Measurements from ENCODE around the gene PEAK1.
"Not testable (repeated sequence)": the region's sequence is repeated elsewhere in the genome, so short reads cannot be mapped to it uniquely, and the experiment has no call there.

Gene PEAK1

DNA sequence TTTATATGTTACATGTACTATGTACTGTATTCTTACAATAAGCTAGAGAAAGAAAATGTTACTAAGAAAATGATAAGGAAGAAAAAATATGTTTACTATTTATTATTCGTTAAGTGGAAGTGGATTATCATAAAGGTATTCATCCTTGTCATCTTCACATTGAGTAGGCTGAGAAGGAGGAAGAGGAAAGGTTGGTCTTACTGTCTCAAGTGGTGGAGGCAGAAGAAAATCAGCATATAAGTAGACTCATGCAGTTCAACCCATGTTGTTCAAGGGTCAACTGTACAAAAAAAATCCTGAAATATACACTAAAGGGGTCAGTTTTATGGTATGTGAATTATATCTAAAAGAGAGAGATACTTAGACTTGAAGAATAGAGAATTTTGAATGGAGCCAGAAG is 6.5 kb upstream of the PEAK1 start:
- DNase-seq (ENCODE audit: low read depth in 1 of 2, low spot score in 1 of 2) = no peak

GRCh38 chr15:77425104-77425503 is 5.2 kb upstream of the PEAK1 start:
- no peak for DNase-seq (ENCODE audit: low read depth in 1 of 2, low spot score in 1 of 2)

DNA sequence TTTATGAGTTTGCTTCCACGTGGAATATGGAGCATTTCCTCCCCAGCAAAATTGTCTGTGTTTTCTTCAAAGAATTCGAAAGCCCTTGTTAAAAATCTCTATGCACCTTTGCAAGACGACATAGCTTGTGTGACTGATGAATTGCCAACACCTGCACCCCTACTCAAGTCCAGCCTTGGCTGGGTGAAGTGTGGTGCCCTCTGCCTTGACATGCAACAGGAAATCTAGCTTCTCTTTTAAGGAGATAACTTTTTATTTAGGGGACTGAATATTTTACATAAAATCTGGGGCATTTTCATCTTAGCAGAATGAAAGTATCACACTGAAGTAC is 1.4 kb upstream of the PEAK1 start:
- no peak for DNase-seq (ENCODE audit: low read depth in 1 of 2, low spot score in 1 of 2)

DNA sequence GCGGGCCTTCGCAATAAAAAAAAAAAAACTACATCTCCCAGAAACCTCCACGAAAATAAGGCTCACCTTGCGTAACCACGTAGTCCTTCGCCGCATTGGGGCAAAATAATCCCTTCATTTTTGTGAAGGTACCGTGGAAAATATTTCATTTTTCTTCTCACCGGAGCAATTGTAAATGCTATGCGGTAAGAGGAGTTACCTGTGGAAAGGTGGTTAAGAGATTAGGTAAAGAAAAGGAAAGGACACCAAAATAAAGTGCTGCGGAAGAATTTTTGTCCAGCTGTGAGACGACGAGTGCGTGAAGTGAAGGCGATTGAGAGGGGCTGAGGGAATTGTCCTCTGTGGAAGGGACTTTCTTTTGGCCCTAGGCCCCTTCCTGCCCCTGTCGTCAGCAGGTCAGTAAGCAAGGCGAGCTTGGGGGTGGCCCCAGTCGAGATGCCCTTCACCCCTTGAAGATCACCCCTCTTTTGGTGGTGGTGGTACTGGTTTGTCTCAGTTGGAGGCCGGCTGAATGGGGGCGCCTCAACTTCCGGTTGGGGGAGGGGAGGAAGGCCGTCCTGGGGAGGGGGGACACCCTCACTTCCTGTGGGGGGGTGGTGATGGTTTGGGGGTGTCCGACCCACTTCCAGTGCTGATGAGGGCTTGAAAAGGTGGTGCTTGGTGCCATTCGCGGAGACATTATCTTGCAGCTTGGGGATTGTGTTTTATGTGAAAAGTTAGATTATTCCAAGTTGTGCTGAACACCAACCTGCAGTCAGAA is 886 bp upstream of the PEAK1 start, which contains the start of gene HMG20A:
HMG20A (plus strand) TSS at position 279 of the 760 bp plus-strand sequence. CDS start 37,520 bp downstream, outside the sequence.
- peak; percentile 7 to 20 for DNase-seq (ENCODE audit: low read depth in 1 of 2, low spot score in 1 of 2)

DNA sequence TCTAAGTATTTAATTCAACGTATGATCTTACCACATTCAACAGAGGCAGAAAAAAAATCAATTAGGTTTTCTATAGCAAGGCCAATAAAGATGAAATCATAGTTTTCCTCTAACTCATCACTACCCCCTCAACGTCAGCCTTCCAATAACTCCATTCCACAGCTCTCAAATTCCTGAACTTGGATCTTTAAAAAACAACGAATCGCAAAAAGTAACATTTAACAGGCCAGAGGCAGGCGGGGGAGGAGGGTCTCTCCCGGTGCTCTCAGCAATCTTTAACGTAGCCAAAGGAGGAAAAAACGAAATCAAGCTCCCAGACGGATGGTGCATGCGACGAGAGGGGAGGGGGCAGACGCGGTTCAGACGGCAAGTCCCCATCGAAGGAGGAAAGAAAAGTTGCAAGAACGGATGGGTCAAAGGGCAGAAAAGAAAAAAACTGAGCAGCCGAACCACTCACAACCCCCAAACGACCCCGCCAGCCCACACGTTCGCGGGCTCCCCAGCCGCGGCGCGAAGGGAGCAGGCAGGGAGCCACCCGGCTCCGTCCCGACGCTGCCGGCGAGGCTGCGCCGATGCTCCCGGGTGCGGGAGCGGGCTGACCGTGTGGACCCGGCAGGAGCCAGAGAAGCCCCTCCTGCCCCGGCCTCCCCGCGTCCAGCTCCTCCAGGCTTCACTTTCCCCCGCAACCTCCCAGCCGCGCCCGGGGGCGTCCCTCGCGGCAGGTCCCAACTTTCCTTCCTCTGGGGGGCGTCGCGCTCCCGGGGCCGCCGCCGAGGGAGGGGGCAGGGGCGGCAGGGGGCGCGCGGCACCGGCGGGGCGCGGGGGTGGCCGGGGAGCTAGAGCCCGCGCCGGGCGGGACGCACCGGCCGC is 703 bp downstream of the PEAK1 start:
- DNase-seq (ENCODE audit: low read depth in 1 of 2, low spot score in 1 of 2) = peak in 1 of 2 donors; percentile 9

DNA sequence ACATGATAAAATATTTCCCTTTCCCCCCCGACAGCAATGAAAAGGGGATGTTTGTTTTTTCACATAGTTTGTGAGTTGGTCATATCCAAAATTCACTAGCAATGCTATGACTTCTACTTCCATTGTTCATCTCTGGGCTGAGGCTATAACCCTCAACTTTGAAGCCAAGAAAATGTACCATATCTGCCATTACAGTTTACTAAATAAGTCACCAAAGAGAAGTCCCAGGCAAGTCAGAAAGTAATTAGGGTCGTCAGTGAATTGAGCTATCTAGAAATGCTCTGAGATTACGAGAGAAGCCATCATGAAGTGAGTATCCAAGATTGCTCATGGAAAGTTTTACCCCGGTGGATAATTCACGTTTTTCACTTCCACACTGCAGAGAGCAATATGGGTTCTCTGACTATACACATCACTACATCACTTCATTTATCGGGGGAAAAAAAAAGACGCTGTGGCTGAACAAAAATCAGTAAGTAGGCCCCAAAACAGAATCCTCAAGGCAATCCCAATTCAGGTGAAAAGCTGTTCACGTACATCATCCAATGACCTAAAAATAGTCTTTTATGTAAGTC is 1.4 kb downstream of the PEAK1 start:
- DNase-seq (ENCODE audit: low read depth in 1 of 2, low spot score in 1 of 2) = no peak

DNA sequence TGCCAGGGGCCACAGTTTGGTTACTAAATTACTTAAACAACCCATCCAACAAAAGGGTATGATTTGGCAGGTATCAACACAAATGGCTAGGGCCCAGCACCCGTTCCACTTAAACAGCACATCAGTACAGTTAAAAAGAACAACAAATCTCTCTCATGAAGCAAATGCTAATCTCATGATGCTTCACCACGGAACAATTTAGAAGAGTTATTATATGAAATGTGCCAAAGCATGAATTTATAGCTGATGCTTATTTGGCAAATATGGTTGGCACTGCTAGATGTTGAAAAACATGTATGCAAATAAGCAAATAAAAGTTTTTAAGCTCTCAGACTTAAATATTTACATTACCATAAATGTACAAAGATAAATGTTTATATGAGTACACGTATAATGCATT is 2.3 kb downstream of the PEAK1 start:
- no peak for DNase-seq (ENCODE audit: low read depth in 1 of 2, low spot score in 1 of 2)

GRCh38 chr15:77416954-77417353 is 3.0 kb downstream of the PEAK1 start:
- no peak for DNase-seq (ENCODE audit: low read depth in 1 of 2, low spot score in 1 of 2)

- no peak for DNase-seq (ENCODE audit: low read depth in 1 of 2, low spot score in 1 of 2)
Observed at GRCh38 chr15:77416148-77416455, 3.8 kb downstream of the PEAK1 start.

DNA sequence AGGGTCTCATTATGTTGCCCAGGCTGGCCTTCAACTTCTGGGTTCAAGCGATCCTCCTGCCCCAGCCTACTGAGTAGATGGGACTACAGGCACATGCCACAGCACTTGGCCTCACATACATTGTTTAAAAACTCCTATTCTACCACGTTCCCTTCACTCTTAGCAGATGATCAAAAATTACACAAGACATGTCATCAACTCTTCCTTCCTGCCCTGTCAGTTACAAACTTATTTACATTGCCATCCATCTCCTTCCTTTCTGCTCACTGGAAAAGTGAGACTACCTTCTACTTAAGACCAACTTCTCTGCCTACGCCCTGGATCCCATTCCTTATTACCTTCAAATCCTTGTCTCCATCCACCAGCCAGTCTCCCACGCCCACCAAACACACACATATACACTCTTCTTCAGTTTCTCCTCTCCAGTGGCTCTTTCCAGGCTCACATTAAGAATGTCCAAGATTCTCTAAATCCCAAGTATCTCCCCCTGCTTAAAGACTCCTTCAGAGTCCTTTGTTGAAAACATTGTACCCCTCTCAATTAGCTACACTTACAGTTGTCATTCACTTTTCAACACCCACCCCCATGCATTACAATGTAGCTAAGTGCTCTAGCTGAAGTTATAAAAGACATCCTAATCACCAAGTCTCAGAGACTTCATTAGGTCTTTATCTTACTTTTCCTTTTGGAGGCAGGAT is 4.3 kb downstream of the PEAK1 start:
- no peak for DNase-seq (ENCODE audit: low read depth in 1 of 2, low spot score in 1 of 2)

GRCh38 chr15:77414789-77415442 is 5.0 kb downstream of the PEAK1 start:
- no peak for DNase-seq (ENCODE audit: low read depth in 1 of 2, low spot score in 1 of 2)

GRCh38 chr15:77413699-77414349 is 6.1 kb downstream of the PEAK1 start:
- no peak for DNase-seq (ENCODE audit: low read depth in 1 of 2, low spot score in 1 of 2)

- no peak for DNase-seq (ENCODE audit: low read depth in 1 of 2, low spot score in 1 of 2)
Observed at GRCh38 chr15:77412972-77413698, 6.8 kb downstream of the PEAK1 start.

DNA sequence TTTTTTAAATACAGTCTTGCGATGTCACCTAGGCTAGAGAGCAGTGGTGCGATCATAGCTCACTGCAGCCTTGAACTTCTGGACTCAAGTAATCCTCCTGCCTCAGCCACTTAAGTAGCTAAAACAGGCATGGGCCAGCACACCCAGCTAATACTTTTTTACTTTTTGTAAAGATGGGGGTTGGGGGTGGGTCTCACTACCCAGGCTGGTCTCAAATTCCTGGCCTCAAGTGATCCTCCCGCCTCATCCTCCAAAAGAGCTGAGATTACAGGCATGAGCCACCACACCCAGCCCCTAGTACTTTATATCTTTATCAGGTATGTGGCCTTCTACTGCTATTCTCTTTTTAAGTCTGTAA is 8.3 kb downstream of the PEAK1 start:
- no peak for DNase-seq (ENCODE audit: low read depth in 1 of 2, low spot score in 1 of 2)

- no peak for DNase-seq (ENCODE audit: low read depth in 1 of 2, low spot score in 1 of 2)
Observed at GRCh38 chr15:77410701-77411618, 8.9 kb downstream of the PEAK1 start.

DNA sequence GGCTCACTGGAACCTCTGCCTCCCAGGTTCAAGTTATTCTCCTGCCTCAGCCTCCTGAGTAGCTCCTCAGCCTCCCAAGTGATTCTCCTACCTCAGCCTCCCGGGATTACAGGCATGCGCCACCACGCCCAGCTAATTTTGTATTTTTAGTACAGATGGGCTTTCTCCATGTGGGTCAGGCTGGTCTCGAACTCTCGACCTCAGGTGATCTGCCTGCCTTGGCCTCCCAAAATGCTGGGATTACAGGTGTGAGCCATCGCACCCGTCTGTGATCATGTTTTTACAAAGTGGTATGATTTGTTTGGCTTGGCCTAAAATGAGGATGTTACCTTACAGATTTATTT is 9.8 kb downstream of the PEAK1 start:
- not testable (repeated sequence) for DNase-seq (ENCODE audit: low read depth in 1 of 2, low spot score in 1 of 2)

DNA sequence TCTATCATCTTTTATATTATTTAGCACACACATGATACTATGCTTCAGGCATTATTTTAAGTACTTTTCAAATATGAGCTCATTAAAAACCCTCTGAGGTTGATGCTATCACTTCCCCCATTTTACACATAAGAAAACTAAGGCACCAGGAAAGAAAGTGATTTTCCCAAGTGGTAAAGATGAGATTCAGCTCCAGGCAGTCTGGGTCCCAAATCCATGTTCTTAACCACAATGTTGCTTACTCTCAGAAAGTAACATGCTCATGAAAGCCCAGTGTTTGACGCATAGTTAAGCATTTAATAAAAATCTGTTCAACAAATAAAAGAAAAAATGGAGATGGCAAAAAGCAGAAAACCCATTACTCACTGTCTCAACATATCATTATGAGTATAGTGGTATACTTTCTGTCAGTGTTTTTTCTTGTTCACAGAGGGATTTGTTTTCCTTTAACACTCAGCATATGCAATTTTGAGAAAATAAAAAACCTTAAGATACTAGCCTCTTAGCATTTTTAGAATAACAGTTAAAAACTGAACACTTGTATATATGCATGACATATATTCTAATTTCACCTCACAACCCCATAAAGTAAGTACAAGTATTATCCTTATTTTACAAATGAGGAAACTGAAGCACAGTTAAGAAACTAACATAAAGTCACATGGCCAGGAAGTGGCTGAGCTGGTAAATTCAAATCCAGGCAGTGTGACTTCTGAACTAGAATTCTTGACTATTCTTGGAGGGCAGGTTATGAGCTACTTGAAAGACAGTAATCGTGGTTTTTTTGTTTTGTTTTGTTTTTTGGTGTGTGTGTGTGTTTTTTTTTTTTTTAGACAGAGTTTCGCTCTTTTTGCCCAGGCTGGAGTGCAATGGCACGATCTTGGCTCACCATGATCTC is 10.4 kb downstream of the PEAK1 start:
- DNase-seq (ENCODE audit: low read depth in 1 of 2, low spot score in 1 of 2) = no peak

- no peak for DNase-seq (ENCODE audit: low read depth in 1 of 2, low spot score in 1 of 2)
Observed at GRCh38 chr15:77406846-77407245, 13.1 kb downstream of the PEAK1 start.

Data from activated T-helper 1 cell treated with anti-CD3 and anti-CD28 coated beads, Interleukin-2, amount 50 U/mL, for 16 hours (primary cell).